C4-2B (cell line): Measurements from ENCODE around the gene CSRNP3.

Experiments used
- ZFX ChIP-seq: fragments of 450-650 bp; IDR thresholded peaks from 2 replicates; pipeline ENCODE4 v1.6.1; 2017
- TF ChIP-seq, protein P1 (sequence below): fragments of 450-650 bp; conservative IDR thresholded peaks from 2 replicates; pipeline ENCODE4 v1.5.1; 2017; ENCODE audit warnings: mild to moderate bottlenecking

DNA sequence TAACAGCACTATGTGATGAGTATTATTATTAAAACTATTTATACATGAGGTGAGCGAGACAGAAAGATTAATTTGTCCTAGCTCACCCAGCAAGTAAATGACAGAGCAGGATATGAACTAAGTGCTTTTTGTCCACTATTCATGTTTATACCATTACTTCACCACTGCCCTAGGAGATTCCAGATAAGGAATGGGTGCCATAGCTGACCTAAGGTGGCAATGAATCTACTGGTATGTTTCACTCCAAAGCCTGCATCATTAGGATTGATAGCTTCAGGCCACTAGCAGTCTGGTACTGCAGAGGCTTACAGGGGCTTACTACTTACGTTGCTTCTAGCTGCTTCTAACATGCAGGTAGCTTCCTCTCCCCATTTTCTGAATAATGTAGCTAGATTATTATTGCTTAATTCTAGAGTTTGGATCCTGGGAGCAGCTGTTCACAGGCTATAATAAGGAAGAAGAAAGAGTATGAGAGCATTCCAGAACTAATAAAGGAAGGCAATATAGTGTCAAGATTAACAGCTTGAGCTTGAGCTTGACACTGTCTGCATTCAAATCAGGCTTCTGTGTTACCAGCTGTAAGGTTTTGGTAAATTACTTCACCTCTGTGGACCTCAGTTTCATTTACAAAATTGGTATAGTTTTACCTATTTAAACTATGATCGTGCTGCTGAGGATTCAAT, 170.9 kb downstream of the CSRNP3 start:
- no peak for TF ChIP-seq ZFX
- TF ChIP-seq, protein P1, sequence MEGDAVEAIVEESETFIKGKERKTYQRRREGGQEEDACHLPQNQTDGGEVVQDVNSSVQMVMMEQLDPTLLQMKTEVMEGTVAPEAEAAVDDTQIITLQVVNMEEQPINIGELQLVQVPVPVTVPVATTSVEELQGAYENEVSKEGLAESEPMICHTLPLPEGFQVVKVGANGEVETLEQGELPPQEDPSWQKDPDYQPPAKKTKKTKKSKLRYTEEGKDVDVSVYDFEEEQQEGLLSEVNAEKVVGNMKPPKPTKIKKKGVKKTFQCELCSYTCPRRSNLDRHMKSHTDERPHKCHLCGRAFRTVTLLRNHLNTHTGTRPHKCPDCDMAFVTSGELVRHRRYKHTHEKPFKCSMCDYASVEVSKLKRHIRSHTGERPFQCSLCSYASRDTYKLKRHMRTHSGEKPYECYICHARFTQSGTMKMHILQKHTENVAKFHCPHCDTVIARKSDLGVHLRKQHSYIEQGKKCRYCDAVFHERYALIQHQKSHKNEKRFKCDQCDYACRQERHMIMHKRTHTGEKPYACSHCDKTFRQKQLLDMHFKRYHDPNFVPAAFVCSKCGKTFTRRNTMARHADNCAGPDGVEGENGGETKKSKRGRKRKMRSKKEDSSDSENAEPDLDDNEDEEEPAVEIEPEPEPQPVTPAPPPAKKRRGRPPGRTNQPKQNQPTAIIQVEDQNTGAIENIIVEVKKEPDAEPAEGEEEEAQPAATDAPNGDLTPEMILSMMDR, result no peak
